Keratinocyte (primary cell): ENCODE results near the gene FHOD3. TPM values are rescaled to one million over a fixed set of nuclear protein-coding genes. Genes with fewer than 3 reads are reported as not detected.
A peak's percentile ranks its signal among the peaks of the same experiment; 100 is the strongest.

Source experiments
- DNase-seq: peaks from one replicate; pipeline ENCODE4 v3.0.0-alpha.2; 2011; ENCODE audit warnings: low read depth, missing footprints, low spot score
- FAIRE-seq: peaks from 2 replicates; lab custom pipeline; 2011; peaks lifted over from hg19 to GRCh38; lab: Jason Lieb, UNC
- H2AFZ ChIP-seq: 2 replicates; pipeline ENCODE4 v1.6.0; 2012; ENCODE audit warnings: low read length, control low read depth, inconsistent platforms; ENCODE audit not compliant: control insufficient read depth
- H3K27ac ChIP-seq: 2 replicates; pipeline ENCODE4 v1.5.1; 2011; ENCODE audit warnings: low read length; ENCODE audit not compliant: control insufficient read depth, insufficient read depth
- H3K27me3 ChIP-seq: 3 replicates; pipeline ENCODE4 v1.6.0; 2011; ENCODE audit warnings: low read length; ENCODE audit not compliant: control insufficient read depth, insufficient read depth; ENCODE audit errors: extremely low read depth
- H3K36me3 ChIP-seq, 2 experiments: 2 replicates in 1 of 2; 3 replicates in 1 of 2; pipeline ENCODE4 v1.5.1; 2011; ENCODE audit warnings: low read length in 2 of 2, mild to moderate bottlenecking in 1 of 2; ENCODE audit not compliant: control insufficient read depth in 2 of 2, insufficient read depth in 2 of 2; ENCODE audit errors: extremely low read depth in 1 of 2
- H3K4me1 ChIP-seq: 3 replicates; pipeline ENCODE4 v1.5.1; 2011; ENCODE audit warnings: low read length; ENCODE audit not compliant: control insufficient read depth, insufficient read depth; ENCODE audit errors: extremely low read depth
- H3K4me2 ChIP-seq: 3 replicates; pipeline ENCODE4 v1.6.0; 2011; ENCODE audit warnings: low read depth, low read length; ENCODE audit not compliant: control insufficient read depth, insufficient read depth; ENCODE audit errors: extremely low read depth
- H3K4me3 ChIP-seq, 3 experiments: fragments of 200-600 bp in 1 of 3; sonication (generic) in 1 of 3; 2 replicates in 2 of 3; 3 replicates in 1 of 3; pipeline ENCODE4 v1.5.1; 2011 to 2016; ENCODE audit warnings: low read length in 3 of 3, mild to moderate bottlenecking in 3 of 3, control low read depth in 2 of 3, inconsistent platforms in 1 of 3, low read depth in 1 of 3, mixed read lengths in 1 of 3, mixed run types in 1 of 3, moderate library complexity in 1 of 3; ENCODE audit not compliant: control insufficient read depth in 2 of 3, insufficient read depth in 2 of 3; ENCODE audit errors: extremely low read depth in 1 of 3
- H3K79me2 ChIP-seq: 2 replicates; pipeline ENCODE4 v1.6.0; 2012; ENCODE audit warnings: low read length; ENCODE audit not compliant: control insufficient read depth, insufficient read depth
- H3K9ac ChIP-seq: 3 replicates; pipeline ENCODE4 v1.6.0; 2011; ENCODE audit warnings: low read length; ENCODE audit not compliant: control insufficient read depth, insufficient read depth; ENCODE audit errors: extremely low read depth
- H3K9me1 ChIP-seq: 3 replicates; pipeline ENCODE4 v1.6.0; 2011; ENCODE audit warnings: low read length; ENCODE audit not compliant: control insufficient read depth, insufficient read depth; ENCODE audit errors: extremely low read depth
- H3K9me3 ChIP-seq: 2 replicates; pipeline ENCODE4 v1.5.1; 2012; ENCODE audit warnings: low read depth, low read length; ENCODE audit not compliant: control insufficient read depth
- H4K20me1 ChIP-seq: 3 replicates; pipeline ENCODE4 v1.6.0; 2011; ENCODE audit warnings: low read length; ENCODE audit not compliant: control insufficient read depth, insufficient read depth; ENCODE audit errors: extremely low read depth
- CTCF ChIP-seq, 3 experiments: IDR thresholded peaks in 1 of 3; conservative IDR thresholded peaks in 1 of 3; optimal IDR thresholded peaks in 1 of 3; 2 replicates in 2 of 3; 3 replicates in 1 of 3; pipeline versions ENCODE3 to v1.5.1; 2011; ENCODE audit warnings: low read length in 3 of 3, mild to moderate bottlenecking in 3 of 3, moderate library complexity in 2 of 3, control low read depth in 1 of 3, inconsistent platforms in 1 of 3; ENCODE audit not compliant: insufficient read depth in 2 of 3; ENCODE audit errors: extremely low read depth in 1 of 3
- EZH2 ChIP-seq: IDR thresholded peaks from one replicate; pipeline ENCODE4 v1.6.1; 2012; ENCODE audit warnings: inconsistent platforms, mild to moderate bottlenecking, low read length, moderate library complexity
- dilution Hi-C: fragments of 300-500 bp; cut with MboI; formaldehyde crosslinking; loops from one replicate; pipeline ENCODE4 v1.7.0; 2020; ENCODE audit warnings: low sequenced_read_pairs; ENCODE audit not compliant: extremely low pct_ligation_motif_present
- polyA plus RNA-seq, 5 experiments: library from polyadenylated mRNA; depleted of rRNA in 3 of 5; stranded (reverse) in 3 of 5; stranded (forward) in 1 of 5; unstranded in 1 of 5; fragments of >200 nt; gene quantifications; 1 replicate in 1 of 5; 2 replicates in 3 of 5; 3 replicates in 1 of 5; pipeline versions ENCODE4 v1.2.1 to v1.2.3, GENCODE V29; 2011 to 2012; ENCODE audit warnings: missing spikeins in 2 of 5, low read depth in 1 of 5, low replicate concordance in 1 of 5

Gene FHOD3
- polyA plus RNA-seq, 1 donor (not counting 4 experiments of a cell fraction or from before 2014, with no cell fraction given): 7.7 TPM

- H3K27me3 ChIP-seq: no peaks in the 10 kb centered on the region
- no peak overlapping the region for H3K4me2 ChIP-seq
- H3K9ac ChIP-seq: no peak overlapping the region
- H3K27ac ChIP-seq: no peak overlapping the region
- no peak overlapping the region for H3K4me3 ChIP-seq
- no peaks in the 10 kb centered on the region for H3K9me3 ChIP-seq
- FAIRE-seq: no peak
- dilution Hi-C loops: no loop called here
- no peak overlapping the region for H2AFZ ChIP-seq
- no peak for DNase-seq
- no peak for TF ChIP-seq EZH2
- no peak for TF ChIP-seq CTCF (optimal IDR thresholded peaks at IDR 0.05 in 1 of 3, IDR thresholded peaks at IDR 0.05 in 1 of 3, conservative IDR thresholded peaks at IDR 0.05 in 1 of 3; ENCODE audit: extremely low read depth in 1 of 3, insufficient read depth in 2 of 3, low read length in 3 of 3)
- no peaks in the 10 kb centered on the region for H3K79me2 ChIP-seq
- no peaks in the 10 kb centered on the region for H3K9me1 ChIP-seq
- no peaks in the 10 kb centered on the region for H3K36me3 ChIP-seq
- H4K20me1 ChIP-seq: no peaks in the 10 kb centered on the region
- H3K4me1 ChIP-seq: peaks cover 4% of the 10 kb centered on the region
Measured at GRCh38 chr18:36648803-36649202, 351.3 kb downstream of the FHOD3 start.

DNA sequence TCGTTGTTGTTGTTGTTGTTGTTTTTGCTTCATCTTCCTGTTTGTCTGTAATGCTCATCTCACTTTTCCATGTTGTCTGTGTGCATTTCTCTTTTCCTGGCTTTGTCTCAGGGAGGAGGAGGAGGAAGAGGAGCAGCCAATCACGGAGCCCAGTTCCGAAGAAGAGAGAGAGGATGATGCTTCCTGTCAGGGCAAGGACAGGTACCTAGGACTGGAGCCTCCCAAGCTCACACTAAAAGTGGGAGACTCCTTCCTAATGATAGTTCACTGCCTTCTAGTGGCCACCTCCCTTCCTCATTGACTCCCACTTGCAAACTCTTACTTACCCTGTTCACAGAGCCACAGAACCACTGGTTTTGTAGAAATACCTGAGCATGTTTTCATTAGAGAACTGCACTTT is 351.7 kb downstream of the FHOD3 start:
- H3K4me1 ChIP-seq: peaks cover 4% of the 10 kb centered on the region
- FAIRE-seq: peak; percentile 77
- no peaks in the 10 kb centered on the region for H3K9me1 ChIP-seq
- H3K79me2 ChIP-seq: no peaks in the 10 kb centered on the region
- no peaks in the 10 kb centered on the region for H3K27me3 ChIP-seq
- DNase-seq: no peak
- H3K9ac ChIP-seq: no peak overlapping the region
- H3K4me3 ChIP-seq: no peak overlapping the region
- dilution Hi-C loops: no loop called here
- no peaks in the 10 kb centered on the region for H3K36me3 ChIP-seq
- no peaks in the 10 kb centered on the region for H4K20me1 ChIP-seq
- no peak for TF ChIP-seq EZH2
- peak in 1 of 3 experiments; percentile 36 for TF ChIP-seq CTCF (optimal IDR thresholded peaks at IDR 0.05 in 1 of 3, IDR thresholded peaks at IDR 0.05 in 1 of 3, conservative IDR thresholded peaks at IDR 0.05 in 1 of 3; ENCODE audit: extremely low read depth in 1 of 3, insufficient read depth in 2 of 3, low read length in 3 of 3)
- no peak overlapping the region for H3K27ac ChIP-seq
- H2AFZ ChIP-seq: no peak overlapping the region
- no peak overlapping the region for H3K4me2 ChIP-seq
- H3K9me3 ChIP-seq: no peaks in the 10 kb centered on the region
